HG03108 (cell line): ENCODE data around the gene BACE1-AS.
"Not testable (repeated sequence)": the region's sequence is repeated elsewhere in the genome, so short reads cannot be mapped to it uniquely, and the experiment has no call there.

ENCODE experiments used
- ATAC-seq: cut with Tn5 transposase; IDR thresholded peaks from one replicate; pipeline ENCODE4 v1.9.1; 2021; ENCODE audit warnings: moderate library complexity; ENCODE audit not compliant: unreplicated experiment

Gene BACE1-AS

DNA sequence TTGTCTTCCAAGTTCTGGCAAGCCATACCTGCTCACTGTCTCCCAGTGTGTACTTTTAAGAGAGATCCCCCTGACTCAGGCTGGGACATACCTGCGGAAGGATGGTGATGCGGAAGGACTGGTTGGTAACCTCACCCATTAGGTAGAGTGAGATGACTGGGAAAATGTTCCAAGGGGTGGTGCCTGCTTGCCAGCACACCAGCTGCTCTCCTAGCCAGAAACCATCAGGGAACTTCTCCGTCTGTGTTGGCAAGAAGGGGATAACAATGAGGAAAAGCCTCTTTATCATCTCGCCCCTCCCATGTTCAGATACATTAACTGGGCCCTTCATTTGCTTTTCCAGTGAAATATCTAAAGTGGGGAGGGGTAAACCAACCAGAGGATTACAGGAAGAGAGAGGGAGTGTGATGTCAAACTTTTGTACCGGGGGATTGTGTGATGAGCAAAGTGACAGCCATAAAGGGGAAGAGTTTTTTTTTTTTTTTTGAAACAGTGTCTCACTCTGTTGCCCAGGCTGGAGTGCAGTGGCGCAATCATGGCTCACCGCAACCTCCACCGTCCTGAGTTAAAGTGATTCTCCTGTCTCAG is at the start of gene BACE1-AS:
BACE1-AS (plus strand) TSS at position 538 of the 588 bp plus-strand sequence.
- ATAC-seq: no peak

DNA sequence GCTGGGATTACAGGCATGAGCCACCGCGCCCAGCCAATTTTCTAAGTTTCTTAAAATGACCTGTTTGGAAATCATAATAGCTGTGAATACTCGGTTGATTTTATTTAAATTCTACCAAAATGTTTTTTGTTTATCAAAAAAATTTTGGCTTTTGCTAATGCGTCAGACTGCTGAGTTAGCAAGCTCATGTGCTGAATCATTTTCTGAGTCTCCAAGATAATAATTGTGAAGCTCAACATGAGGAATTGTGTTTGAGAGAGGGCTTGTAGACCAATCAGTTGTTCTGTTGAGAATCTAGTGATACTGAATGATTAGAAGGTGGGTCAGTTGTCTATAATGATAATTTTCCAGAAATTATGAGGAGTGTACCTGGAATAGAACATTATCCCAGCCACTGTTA is 42.8 kb upstream of the BACE1-AS start:
- no peak for ATAC-seq

DNA sequence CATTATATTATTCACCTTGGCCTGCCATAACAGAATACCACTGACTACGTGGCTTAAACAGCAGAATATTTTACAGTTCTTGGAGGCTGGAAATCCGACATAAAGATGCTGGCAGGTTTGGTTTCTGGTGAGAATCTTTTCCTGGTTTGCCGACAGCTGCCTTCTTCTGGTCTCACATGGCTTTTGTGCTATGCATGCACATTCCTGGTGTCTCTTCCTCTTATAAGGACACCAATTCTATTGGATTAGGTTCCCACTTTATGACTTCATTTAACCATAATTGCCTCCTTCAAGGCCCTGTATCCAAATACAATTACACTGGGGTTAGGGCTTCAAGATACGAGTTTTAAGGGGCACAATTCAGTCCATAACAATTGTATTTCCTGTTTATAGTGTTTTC is 41.6 kb upstream of the BACE1-AS start:
- ATAC-seq: no peak

DNA sequence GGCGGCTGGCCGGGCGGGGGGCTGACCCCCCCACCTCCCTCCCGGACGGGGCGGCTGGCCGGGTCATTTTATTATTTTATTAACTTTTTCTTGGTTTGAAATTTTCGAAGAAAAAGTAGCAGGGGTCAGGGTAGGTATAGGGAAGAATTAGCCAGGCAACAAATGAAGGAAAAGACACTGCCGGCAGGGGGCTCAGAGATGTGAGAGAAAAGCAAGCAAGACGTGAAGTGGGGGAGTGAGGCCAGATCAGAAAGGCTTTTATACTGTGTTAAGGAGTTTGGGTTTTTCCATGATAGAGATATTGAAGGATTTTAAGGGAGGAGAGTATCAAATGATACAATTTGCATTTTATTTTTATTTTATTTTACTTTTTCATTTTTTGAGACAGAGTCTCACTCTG is 39.6 kb upstream of the BACE1-AS start:
- no peak for ATAC-seq

DNA sequence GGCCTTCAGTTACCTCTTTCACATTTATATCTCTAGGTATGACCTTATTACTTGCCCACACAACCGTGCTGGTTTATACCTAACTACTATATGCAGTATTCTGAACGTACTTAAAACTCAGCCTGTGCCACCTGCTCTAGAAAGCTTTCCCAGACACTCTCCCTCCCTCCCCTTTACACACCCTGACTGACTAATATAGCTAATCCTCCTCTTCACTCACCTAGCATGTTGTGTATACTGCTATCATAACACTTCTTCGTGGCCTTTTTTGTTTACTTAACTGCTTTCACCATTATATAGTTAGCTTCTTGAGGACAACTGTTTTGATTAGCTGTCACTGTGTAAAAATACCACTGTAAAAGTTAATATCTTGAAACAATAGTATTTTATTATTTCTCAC is 35.2 kb upstream of the BACE1-AS start:
- no peak for ATAC-seq

DNA sequence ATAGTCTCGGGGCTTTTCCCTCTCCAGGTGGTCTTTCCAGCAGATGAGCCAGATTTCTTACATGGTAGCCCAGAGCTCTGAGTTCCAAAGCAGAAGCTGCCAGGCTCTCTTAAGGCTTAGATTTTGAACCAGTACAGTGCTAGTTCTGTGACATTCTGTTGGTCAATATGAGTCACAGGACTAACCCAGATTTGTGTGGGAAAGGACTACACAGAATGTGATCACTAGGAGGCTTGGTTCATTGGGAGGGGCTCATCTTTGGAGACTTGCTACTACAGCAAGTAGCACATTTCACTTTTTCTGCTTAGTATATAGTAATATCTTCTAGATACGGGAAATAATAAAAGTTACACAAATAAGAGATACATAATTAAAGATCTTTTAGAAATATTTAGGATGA is 34.6 kb upstream of the BACE1-AS start:
- ATAC-seq: no peak

DNA sequence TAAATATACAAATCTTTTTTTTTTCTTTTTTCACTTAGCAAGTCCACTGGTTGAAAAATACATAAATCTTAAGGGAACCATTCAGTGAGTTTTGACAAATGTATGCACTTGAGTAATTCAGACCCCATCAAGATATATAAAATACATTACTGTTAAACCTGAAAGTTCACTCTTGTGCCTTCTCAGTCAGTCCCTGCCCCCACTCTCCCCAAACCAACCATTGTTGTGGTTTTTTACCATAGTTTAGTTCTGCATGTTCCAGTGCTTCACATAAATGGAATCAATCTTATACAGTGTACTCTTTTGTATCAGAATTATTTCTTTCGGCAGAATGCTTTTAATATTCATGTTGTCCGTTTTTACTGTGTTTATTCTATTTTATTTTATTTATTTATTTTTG is 32.6 kb upstream of the BACE1-AS start:
- no peak for ATAC-seq

DNA sequence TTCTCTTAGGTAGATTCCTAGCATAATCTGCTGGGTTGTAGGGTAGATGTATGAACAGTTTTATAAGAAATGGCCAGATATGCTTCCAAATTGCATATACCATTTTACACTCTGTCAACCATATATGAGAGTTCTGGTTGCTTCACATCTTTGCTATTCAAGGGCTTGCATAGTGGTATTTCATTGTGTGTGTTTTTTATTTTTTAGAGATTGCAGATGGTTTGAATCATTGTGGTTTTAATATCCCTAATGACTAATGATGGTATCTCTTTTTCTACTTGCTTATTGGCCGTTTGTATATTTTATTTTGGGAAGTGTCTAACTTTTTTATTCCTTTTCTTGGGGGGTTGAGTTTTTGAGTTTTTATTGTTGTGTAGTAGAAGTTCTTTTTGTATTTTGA is 31.7 kb upstream of the BACE1-AS start:
- ATAC-seq: no peak

DNA sequence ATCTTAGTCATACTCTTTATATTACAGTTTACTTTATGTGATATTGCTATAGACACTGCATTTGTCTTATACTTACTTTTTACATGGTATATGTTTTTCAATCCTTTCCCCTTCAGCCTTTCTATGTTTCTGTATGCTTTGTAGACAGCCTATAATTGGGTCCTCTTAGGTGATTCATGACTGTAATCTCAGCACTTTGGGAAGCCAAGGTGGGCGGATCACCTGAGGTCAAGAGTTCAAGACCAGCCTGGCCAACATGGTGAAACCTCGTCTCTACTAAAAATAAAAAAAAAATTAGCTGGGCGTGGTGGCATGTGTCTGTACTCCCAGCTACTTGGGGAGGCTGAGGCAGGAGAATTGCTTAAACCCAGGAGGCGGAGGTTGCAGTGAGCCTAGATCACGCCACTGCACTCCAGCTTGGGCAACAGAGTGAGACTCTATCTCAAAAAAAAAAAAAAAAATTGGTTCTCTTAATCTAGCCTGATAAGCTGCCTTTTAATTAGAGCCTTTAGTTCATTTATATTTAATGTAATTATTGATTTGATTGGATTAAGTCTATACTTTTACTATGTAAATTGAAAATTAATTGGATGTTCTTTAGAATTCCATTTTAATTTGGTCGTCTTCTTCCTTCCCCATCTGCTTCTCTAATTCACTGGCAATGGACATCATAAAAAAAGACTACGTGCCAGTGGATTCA is 26.4 kb upstream of the BACE1-AS start:
- ATAC-seq: not testable (repeated sequence)

DNA sequence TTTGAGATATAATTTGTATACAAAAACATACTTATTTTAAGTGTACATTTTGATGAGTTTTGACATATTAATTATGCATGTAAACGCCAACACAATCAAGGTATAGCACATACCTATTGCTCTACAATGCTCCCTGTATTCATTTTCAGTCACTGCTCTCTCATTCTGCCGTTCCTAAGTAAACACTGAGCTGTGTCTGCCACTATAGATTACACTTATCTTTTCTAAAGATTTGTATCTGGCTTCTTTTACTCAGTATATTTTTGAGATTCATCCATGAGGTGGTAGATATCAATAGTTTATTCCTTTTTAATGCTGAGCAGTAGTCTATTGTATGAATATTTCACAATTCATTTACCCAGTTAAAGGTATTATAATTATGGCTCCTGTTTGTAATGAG is 25.4 kb upstream of the BACE1-AS start:
- no peak for ATAC-seq

DNA sequence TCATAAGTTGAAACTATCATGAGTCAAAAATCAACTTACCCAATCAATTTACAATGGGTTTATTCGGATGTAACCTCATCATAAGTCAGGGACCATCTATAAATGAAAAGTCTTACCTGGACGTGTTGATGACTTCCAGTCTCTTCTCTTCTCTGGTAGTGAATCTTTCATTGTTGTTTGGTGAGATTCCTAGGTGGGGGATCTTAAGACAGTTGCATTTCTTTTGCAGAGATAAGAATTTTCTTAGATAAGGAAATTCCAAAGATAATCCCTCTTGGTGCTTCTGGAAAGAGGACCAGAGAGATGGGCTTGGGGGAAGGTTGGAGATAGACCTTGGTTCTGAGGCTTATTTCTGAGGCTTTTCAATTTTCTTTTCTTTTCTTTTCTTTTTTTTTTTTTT is 21.3 kb upstream of the BACE1-AS start:
- no peak for ATAC-seq

DNA sequence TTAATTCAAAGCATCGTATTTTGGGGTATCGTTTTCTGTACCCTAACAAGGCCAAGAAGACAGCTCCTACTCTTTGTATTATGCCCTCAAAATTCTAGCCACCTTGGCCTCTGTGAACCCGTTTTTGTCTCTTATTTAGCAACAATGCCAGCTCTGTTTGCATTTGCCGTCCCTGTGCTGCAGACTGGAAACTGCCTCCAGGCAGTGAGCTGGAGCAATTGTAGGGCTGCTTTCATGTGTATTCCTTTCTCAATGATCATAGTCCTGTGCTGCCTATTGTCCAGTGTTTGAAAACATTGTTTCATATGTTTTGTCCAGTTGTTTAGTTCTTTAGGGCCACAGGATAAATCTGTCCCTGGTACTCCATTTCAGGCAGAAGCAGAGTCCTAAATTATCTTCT is 19.9 kb upstream of the BACE1-AS start:
- no peak for ATAC-seq

DNA sequence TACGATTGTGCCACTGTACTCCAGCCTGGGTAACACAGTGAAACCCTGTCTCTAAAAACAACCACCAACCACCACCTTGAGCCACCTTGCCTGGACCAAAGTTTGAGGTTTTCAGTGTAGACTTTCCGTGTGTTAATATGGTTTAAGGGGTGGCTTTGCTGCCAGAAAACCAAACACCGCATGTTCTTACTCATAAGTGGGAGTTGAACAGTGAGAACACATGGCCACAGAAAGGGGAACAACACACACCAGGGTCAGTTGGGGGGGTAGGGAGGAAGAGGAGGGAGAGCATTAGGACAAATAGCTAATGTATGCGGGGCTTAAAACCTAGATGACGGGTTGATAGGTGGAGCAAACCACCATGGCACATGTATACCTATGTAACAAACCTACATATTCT is 19.0 kb upstream of the BACE1-AS start:
- not testable (repeated sequence) for ATAC-seq

DNA sequence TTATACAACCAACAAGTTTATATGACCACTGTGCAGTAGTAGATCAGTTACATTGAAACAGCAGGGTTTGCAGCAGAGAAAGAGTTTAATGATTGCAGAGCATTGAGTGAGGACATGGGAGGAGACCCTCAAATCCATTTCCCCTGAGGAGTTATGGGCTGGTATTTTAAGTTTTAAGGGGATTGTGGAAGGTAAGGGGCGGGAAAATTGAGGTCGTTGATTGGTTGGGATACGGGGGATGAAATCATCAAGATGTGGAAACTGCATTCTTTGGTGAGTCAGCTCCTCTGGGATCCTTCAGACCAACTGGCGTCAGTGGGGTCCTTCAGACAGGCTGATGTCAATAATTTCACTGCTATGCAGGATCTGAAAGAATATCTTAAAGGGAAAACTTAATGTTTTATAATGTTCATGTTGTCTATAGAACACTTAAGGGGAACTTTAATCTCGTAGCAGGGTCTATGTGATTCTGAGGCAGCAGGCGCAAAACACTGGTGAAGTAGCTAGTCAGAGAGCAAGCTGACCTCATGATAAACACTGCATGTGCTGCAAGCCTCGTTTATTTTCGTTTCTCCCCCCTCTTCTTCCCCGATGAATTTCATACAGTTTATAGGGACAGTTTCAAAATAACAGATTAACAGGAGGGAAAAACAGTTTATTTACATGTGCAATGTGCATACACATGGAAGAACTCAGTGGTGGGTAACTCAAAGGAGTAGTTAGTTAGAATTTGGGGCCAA is 17.4 kb upstream of the BACE1-AS start:
- ATAC-seq: no peak

DNA sequence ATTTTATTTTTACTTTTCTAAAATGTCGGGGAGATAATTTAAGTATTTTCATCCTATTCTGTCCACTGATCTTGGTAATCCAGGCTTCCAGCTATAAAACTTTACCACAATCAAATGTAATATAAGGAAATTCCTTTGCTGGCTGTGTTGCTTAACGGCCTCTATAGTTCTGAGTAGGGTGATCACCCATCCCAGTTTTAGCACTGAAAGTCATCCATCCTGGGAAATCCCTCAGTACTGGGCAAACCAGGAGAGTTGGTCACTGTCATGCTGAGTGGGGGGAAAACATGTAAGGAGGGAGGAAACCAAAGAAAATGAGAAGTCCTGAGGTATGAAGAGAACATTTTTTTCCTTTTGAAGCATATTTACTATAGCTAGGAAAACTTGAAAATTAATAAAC is 12.8 kb upstream of the BACE1-AS start:
- ATAC-seq: no peak

DNA sequence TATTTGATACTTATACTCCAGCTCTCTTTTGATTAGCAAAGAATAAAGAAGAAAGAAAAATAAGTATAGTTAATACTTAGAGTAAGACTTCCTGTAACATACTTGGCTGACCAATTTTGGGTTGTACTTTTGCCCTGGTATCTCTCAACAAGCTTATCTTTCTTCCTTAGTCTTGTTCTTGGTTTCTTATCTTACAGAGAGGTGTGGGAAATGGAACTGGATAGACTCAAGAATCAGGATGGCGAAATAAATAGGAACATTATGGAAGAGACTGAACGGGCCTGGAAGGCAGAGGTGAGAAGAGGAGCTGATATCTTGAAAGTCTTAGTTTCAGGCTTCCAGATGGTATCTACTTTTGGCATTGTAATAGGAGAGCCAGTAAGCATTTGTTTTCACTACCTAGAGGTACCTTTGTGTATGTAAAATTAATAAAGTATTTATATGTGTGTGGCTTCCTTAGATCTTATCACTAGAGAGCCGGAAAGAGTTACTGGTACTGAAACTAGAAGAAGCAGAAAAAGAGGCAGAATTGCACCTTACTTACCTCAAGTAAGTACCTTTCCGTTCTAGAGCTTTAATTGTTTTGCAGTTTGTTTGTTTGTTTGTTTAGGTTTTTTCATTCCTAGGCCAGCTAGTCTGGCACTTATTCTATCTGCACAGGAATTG is 11.3 kb upstream of the BACE1-AS start:
- no peak for ATAC-seq

DNA sequence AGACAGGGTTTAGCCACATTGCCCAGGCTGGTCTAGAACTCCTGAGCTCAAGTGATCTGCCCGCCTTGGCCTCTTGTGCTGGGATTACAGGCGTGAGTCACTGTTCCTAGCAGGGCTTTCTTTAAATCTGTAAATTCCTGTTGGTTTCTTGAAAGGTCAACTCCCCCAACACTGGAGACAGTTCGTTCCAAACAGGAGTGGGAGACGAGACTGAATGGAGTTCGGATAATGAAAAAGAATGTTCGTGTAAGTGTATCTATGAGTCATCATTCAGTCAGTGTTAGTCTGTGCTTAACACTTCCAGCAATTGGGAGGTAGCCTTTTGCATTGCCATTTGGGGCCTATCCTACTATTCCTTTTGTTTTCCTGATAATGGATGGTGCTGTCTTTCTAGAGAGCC is 10.0 kb upstream of the BACE1-AS start:
- ATAC-seq: no peak

DNA sequence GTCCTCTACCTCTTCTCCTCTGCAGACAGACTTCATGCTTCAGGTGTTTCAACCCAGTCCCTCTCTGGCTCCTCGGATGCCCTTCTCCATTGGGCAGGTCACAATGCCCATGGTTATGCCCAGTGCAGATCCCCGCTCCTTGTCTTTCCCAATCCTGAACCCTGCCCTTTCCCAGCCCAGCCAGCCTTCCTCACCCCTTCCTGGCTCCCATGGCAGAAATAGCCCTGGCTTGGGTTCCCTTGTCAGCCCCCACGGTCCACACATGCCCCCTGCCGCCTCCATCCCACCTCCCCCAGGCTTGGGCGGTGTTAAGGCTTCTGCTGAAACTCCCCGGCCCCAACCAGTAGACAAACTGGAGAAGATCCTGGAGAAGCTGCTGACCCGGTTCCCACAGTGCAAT is 9.3 kb upstream of the BACE1-AS start:
- no peak for ATAC-seq

DNA sequence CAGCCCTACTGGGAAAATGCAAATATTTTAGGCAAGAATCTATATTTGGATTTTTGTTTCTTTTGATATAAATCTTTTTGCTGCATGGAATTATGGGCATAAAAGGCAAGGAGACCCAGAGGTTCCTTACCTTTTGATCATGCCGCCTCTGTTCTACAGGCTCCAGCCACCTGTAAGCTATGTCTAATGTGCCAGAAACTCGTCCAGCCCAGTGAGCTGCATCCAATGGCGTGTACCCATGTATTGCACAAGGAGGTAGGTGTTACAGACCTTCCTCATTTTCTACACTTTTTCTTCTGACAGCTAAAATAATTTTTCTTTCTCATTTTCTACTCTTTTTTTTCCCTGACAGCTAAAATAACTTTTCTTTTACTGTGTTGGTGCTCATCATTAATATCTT is 8.2 kb upstream of the BACE1-AS start:
- no peak for ATAC-seq

DNA sequence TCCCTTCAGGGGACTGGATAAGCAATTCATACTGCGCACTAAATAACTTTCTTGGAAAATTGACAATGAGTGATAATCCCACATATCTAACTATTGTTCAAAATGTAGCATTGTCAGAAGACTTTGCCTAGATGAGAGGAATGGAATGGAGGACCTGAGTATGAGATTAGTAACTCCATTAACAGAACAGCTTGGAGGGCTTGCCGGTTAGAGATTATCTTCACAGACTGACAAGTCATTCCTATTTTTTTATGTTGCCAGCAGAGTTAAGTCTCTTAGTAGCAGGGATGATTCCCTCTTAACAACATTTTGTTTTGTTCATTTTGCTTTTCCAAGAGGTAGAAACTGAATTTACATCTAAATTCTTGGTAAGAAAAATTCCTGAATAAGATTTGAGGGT is 7.1 kb upstream of the BACE1-AS start:
- no peak for ATAC-seq

DNA sequence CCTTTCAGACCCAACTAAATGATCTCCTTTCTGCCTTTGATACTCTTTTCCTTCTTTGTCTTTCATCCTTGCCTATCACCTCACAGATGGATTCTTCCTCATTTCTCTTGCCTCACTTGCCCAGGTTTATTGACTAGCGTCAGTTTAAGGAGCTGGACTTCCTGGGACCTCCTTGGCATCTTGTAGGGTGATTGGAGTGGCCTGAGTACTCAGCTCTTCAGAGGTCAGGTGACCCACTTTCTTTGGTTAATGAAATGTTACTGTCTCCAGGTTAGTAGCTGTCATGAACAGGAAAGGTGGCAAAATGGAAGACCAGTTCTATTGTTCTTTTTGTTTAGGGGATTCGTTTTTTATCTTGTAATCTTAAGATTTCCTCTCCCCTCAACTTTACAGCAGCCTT is 4.6 kb upstream of the BACE1-AS start:
- ATAC-seq: no peak

DNA sequence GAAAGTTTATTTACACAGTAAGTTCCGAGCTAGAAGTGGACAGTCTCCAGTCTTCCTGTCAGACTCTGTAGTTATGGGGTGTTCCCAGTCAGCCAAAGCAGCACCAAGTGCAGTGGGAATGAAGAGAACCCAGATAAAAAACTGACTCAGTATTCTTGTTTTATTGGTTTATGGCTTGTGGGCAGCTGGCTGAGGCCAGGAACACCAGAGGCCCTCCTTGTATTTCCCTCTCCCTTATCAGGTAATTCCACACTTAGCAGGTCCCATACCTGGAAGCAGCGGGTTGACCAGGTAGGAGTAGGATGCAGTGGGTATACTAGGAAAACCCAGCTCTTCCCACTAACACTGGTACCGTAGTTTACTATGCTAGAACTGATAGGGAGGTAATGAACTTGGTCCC is 3.5 kb upstream of the BACE1-AS start:
- no peak for ATAC-seq
